Articular chondrocyte of knee joint (primary cell): Measurements from ENCODE around the gene CNOT8. TPM values are rescaled to one million over a fixed set of nuclear protein-coding genes. Genes with fewer than 3 reads are reported as not detected.

Source experiments
- small RNA-seq: library from RNA; depleted of rRNA; stranded (forward); fragments of <200 nt; gene quantifications from one replicate; pipeline ENCODE3, GENCODE V24; 2012
- total RNA-seq: library from RNA; depleted of rRNA; stranded (reverse); fragments of >200 nt; gene quantifications from 2 replicates; pipeline ENCODE4 v1.2.3, GENCODE V29; 2012

The CNOT8 gene
- total RNA-seq, result 67.9 and 68.6 TPM in 2 replicates

DNA sequence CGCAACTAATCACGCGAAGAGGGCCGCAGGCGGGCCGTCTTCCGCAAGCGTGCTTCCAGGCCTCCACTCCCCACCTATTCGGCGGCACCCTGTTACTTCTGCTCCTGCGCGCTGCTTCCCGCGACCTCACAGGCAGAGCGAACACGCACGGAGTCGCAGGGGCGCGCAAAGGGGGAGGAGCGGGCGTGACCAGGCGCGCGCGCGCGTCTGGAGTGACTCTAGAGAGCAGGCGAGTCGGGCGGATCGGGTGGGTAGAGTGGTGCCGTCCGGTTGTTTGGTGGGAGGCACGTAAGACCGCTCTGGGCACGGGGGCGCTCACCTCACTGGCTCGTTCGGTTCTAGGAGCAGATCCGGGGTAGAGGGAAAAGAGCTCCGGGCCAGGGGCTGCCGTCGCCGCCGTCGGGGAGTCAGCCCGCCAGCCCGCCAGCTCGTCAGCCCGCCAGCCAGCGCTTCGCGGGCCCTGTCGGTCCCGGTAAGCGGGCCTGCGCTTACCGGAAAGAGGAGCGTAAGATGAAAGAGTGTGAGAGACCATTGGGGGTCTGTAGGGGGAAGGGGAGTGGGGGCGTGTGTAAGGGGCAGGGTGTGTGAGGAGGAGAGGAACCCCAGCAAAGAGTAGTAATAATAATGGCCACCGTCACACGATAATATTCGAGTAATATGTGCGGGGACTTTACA lies at the start of gene CNOT8:
Gene CNOT8 (plus strand): TSS at position 331 of the 675 bp plus-strand sequence. CDS start 4,652 bp downstream, outside the sequence.

DNA sequence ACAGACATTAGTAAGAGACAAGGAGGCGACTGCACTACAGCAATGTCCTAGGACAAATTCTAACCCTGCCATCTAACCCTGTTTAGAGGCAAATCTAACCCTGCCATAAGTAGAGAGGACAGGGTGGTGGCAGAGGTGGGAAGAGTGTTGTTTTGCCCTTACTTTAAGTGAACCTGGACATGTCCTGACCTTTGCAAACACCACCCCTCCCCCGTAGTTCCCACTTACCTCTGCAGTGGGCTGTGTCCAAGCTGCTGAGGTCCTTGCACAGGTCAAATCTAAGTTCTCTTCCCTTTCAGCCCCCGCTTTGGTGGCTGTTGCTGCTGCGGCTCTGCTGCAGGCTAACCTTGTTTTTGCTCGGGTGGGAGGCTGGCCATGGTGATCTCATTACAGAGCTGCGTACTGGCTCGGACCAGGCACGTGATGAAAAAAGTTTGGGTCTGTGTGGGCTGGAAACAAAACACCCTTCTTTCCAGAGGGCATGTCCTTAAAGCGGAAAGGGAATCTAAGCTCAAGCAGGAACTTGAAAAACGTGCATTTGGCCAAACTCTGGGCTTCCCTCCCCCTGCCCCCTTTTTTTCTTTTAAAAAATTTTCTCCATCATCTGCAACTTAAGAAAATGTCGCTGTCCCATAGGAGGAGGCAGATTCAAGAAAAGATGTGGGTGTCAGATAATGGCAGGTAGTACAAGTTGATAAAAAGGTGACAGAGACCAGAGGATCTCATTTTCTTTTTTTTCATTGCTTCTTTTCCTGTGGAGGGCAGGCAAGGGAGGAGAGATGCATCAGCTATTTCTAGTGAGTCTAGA lies 8.0 kb upstream of the CNOT8 start, which contains the start of gene FAXDC2:
Gene FAXDC2 (minus strand): TSS at position 349 of the 808 bp plus-strand sequence. CDS start 12,425 bp downstream, outside the sequence.

Small RNA genes within 50 kb of the gene (small RNA-seq; reads per million reads assigned to genes)
- gene MIR378H, result not detected

Other genes starting within 250 kb of the CNOT8 start
- 104 and 120 TPM in 2 replicates for gene LARP1, start 103.2 kb upstream of the CNOT8 start, total RNA-seq
- 16.5 and 22.5 TPM in 2 replicates for gene FAXDC2, start 8.0 kb upstream of the CNOT8 start, total RNA-seq
- 16.5 and 18.4 TPM in 2 replicates for gene GEMIN5, start 79.6 kb downstream of the CNOT8 start, total RNA-seq
- gene MRPL22, start 82.4 kb downstream of the CNOT8 start, total RNA-seq, result 19.1 and 21.2 TPM in 2 replicates
- not detected in 2 replicates for gene KIF4B, start 155.1 kb downstream of the CNOT8 start, total RNA-seq